H1 (cell line): ENCODE results near the gene SAMD14. TPM values are rescaled to one million over a fixed set of nuclear protein-coding genes. Genes with fewer than 3 reads are reported as not detected.

ENCODE experiments used
- CTCF ChIA-PET: fragments of 300-600 bp; sonication (Branson Sonifier 250); formaldehyde crosslinking; loops from one replicate; lab custom pipeline; 2021; ENCODE audit not compliant: partially characterized antibody; lab: Charles Lee
- POLR2A ChIA-PET: fragments of 300-600 bp; sonication (Branson Sonifier 250); formaldehyde crosslinking; loops from one replicate; lab custom pipeline; 2021; ENCODE audit warnings: inconsistent platforms; ENCODE audit not compliant: partially characterized antibody; lab: Charles Lee
- DNase-seq, 2 experiments: peaks; one replicate each; pipeline versions ENCODE4 v3.0.0 to v3.0.0-alpha.2; 2010 to 2022; ENCODE audit warnings: low spot score in 2 of 2, low read depth in 1 of 2, mixed read lengths in 1 of 2
- FAIRE-seq: peaks from 2 replicates; lab custom pipeline; 2011; peaks lifted over from hg19 to GRCh38; lab: Jason Lieb, UNC
- H2AFZ ChIP-seq: 2 replicates; pipeline ENCODE4 v1.8.1; 2012; ENCODE audit warnings: low read length, inconsistent platforms
- H2AK5ac ChIP-seq: 2 replicates; pipeline ENCODE4 v1.6.1; 2013; ENCODE audit warnings: low read depth, low read length
- H2BK120ac ChIP-seq: replicated peaks from 2 replicates; pipeline ENCODE3; 2013; ENCODE audit warnings: low read depth, low read length, inconsistent platforms
- H2BK12ac ChIP-seq: 2 replicates; pipeline ENCODE4 v1.6.1; 2013; ENCODE audit warnings: low read depth, low read length
- H2BK15ac ChIP-seq: 2 replicates; pipeline ENCODE4 v1.6.1; 2013; ENCODE audit warnings: low read length
- H2BK20ac ChIP-seq: 2 replicates; pipeline ENCODE4 v1.6.1; 2013; ENCODE audit warnings: low read length
- H2BK5ac ChIP-seq: 2 replicates; pipeline ENCODE4 v1.6.1; 2013; ENCODE audit warnings: low read depth, low read length
- H3K14ac ChIP-seq: 2 replicates; pipeline ENCODE4 v1.6.1; 2013; ENCODE audit warnings: inconsistent platforms; ENCODE audit not compliant: insufficient read length
- H3K18ac ChIP-seq: 2 replicates; pipeline ENCODE4 v1.6.1; 2013; ENCODE audit warnings: low read length; ENCODE audit errors: extremely low read depth
- H3K23ac ChIP-seq: 2 replicates; pipeline ENCODE4 v1.6.1; 2013; ENCODE audit warnings: inconsistent platforms; ENCODE audit not compliant: insufficient read length
- H3K23me2 ChIP-seq: 2 replicates; pipeline ENCODE4 v1.6.1; 2013; ENCODE audit warnings: low read depth, low read length
- H3K27ac ChIP-seq: 2 replicates; pipeline ENCODE4 v1.6.1; 2011; ENCODE audit warnings: low read depth, low read length, inconsistent platforms
- H3K27me3 ChIP-seq, 4 experiments: replicated peaks in 1 of 4; 1 replicate in 1 of 4; 2 replicates in 3 of 4; pipeline versions ENCODE4 v1.6.1 to v1.8.1; 2011 to 2013; ENCODE audit warnings: low read length in 3 of 4, mild to moderate bottlenecking in 3 of 4, inconsistent platforms in 2 of 4, mixed read lengths in 2 of 4, moderate library complexity in 1 of 4; ENCODE audit not compliant: control insufficient read depth in 3 of 4, insufficient read depth in 3 of 4; ENCODE audit errors: extremely low read depth in 1 of 4
- H3K36me3 ChIP-seq, 4 experiments: 2 replicates each; pipeline versions ENCODE4 v1.6.1 to v1.8.1; 2011 to 2013; ENCODE audit warnings: mild to moderate bottlenecking in 4 of 4, low read length in 3 of 4, moderate library complexity in 2 of 4, control low read depth in 1 of 4, inconsistent platforms in 1 of 4; ENCODE audit not compliant: insufficient read depth in 4 of 4, control insufficient read depth in 2 of 4
- H3K4ac ChIP-seq: replicated peaks from 2 replicates; pipeline ENCODE3; 2013; ENCODE audit warnings: low read length, low read depth, mixed read lengths, inconsistent platforms; ENCODE audit not compliant: insufficient read length
- H3K4me1 ChIP-seq, 4 experiments: replicated peaks in 1 of 4; 1 replicate in 1 of 4; 2 replicates in 3 of 4; pipeline versions ENCODE4 v1.6.1 to v1.8.1; 2011 to 2013; ENCODE audit warnings: low read length in 3 of 4, inconsistent platforms in 2 of 4, mixed read lengths in 1 of 4; ENCODE audit not compliant: insufficient read depth in 4 of 4, control insufficient read depth in 3 of 4
- H3K4me2 ChIP-seq, 2 experiments: 2 replicates each; pipeline versions ENCODE4 v1.6.1 to v1.8.1; 2011 to 2013; ENCODE audit warnings: low read depth in 2 of 2, low read length in 2 of 2, control low read depth in 1 of 2, inconsistent platforms in 1 of 2, mild to moderate bottlenecking in 1 of 2; ENCODE audit not compliant: insufficient read depth in 1 of 2
- H3K4me3 ChIP-seq, 4 experiments: fragments of 200-600, 300-600 bp in 1 of 4; sonication (generic), shearing (Covaris generic), sonication (Bioruptor Twin) in 1 of 4; 2 replicates each; pipeline versions ENCODE4 v1.5.1 to v1.8.1; 2011 to 2016; ENCODE audit warnings: low read length in 4 of 4, low read depth in 3 of 4, control low read depth in 2 of 4, inconsistent platforms in 2 of 4, mild to moderate bottlenecking in 2 of 4, mixed read lengths in 1 of 4, moderate library complexity in 1 of 4; ENCODE audit not compliant: insufficient read depth in 2 of 4; ENCODE audit errors: extremely low read depth in 1 of 4
- H3K56ac ChIP-seq: replicated peaks from 2 replicates; pipeline ENCODE3; 2013; ENCODE audit warnings: low read depth, mild to moderate bottlenecking, mixed read lengths, low read length, inconsistent platforms; ENCODE audit not compliant: insufficient read length
- H3K79me1 ChIP-seq: 2 replicates; pipeline ENCODE4 v1.6.1; 2013; ENCODE audit warnings: low read depth, low read length, control low read depth
- H3K79me2 ChIP-seq, 2 experiments: 2 replicates each; pipeline versions ENCODE4 v1.6.1 to v1.8.1; 2012 to 2013; ENCODE audit warnings: low read length in 2 of 2, mild to moderate bottlenecking in 2 of 2, inconsistent platforms in 1 of 2; ENCODE audit not compliant: insufficient read depth in 2 of 2, control insufficient read depth in 1 of 2
- H3K9ac ChIP-seq, 4 experiments: replicated peaks in 1 of 4; 1 replicate in 1 of 4; 2 replicates in 3 of 4; pipeline versions ENCODE4 v1.6.1 to v1.8.1; 2011 to 2013; ENCODE audit warnings: low read depth in 3 of 4, low read length in 3 of 4, control low read depth in 2 of 4, mild to moderate bottlenecking in 2 of 4, moderate library complexity in 2 of 4, inconsistent platforms in 1 of 4; ENCODE audit errors: extremely low read depth in 1 of 4
- H3K9me3 ChIP-seq, 2 experiments: 2 replicates each; pipeline versions ENCODE4 v1.6.1 to v1.8.1; 2012 to 2013; ENCODE audit warnings: mild to moderate bottlenecking in 2 of 2, moderate library complexity in 2 of 2, control low read depth in 1 of 2, inconsistent platforms in 1 of 2, low read depth in 1 of 2, low read length in 1 of 2, mixed read lengths in 1 of 2; ENCODE audit not compliant: insufficient read depth in 2 of 2
- H4K20me1 ChIP-seq, 2 experiments: replicated peaks in 1 of 2; 2 replicates each; pipeline versions ENCODE3 to v1.8.1; 2011 to 2013; ENCODE audit warnings: inconsistent platforms in 2 of 2, low read length in 2 of 2, mild to moderate bottlenecking in 1 of 2; ENCODE audit not compliant: insufficient read depth in 2 of 2, control insufficient read depth in 1 of 2
- H4K5ac ChIP-seq: 2 replicates; pipeline ENCODE4 v1.6.1; 2013; ENCODE audit warnings: low read length, low read depth, mixed read lengths, inconsistent platforms; ENCODE audit not compliant: insufficient read length
- H4K8ac ChIP-seq: 2 replicates; pipeline ENCODE4 v1.8.0; 2013; ENCODE audit warnings: mild to moderate bottlenecking, moderate library complexity, low read length, inconsistent platforms; ENCODE audit not compliant: insufficient read depth; ENCODE audit errors: extremely low read depth
- H4K91ac ChIP-seq: replicated peaks from 2 replicates; pipeline ENCODE3; 2013; ENCODE audit warnings: low read length, mixed read lengths, inconsistent platforms; ENCODE audit not compliant: insufficient read length
- ATF3 ChIP-seq: IDR thresholded peaks from 2 replicates; pipeline ENCODE4 v1.6.1; 2011; ENCODE audit warnings: low read depth, mild to moderate bottlenecking, low read length; ENCODE audit not compliant: insufficient read depth
- CHD1 ChIP-seq: IDR thresholded peaks from 2 replicates; pipeline ENCODE4 v1.6.1; 2012; ENCODE audit warnings: low read depth, low read length, improper control_type of control experiment
- EGR1 ChIP-seq: IDR thresholded peaks from 2 replicates; pipeline ENCODE4 v1.6.1; 2011; ENCODE audit warnings: low read depth, low read length, borderline replicate concordance
- GTF2F1 ChIP-seq: IDR thresholded peaks from 2 replicates; pipeline ENCODE4 v1.6.1; 2012; ENCODE audit warnings: low read depth, low read length, improper control_type of control experiment, borderline replicate concordance
- RNF2 ChIP-seq: fragments of 200-900, 300-1000 bp; sonication (generic); IDR thresholded peaks from 2 replicates; pipeline ENCODE4 v1.7.1; 2016; ENCODE audit warnings: borderline replicate concordance, low read depth, mild to moderate bottlenecking, antibody characterized with exemption, low read length; ENCODE audit not compliant: poor library complexity, severe bottlenecking; ENCODE audit errors: missing control alignments
- SP1 ChIP-seq: IDR thresholded peaks from 2 replicates; pipeline ENCODE4 v1.6.1; 2011; ENCODE audit warnings: low read depth, low read length
- SP2 ChIP-seq: IDR thresholded peaks from 2 replicates; pipeline ENCODE4 v1.6.1; 2012; ENCODE audit warnings: mild to moderate bottlenecking, low read length, inconsistent platforms
- WGBS, 2 experiments: shearing (Covaris generic) in 1 of 2; methylation state at CpG; one replicate each; pipeline versions ENCODE4 v1.1.6 to v1.1.7; 2013 to 2015; ENCODE audit warnings: low lambda C conversion rate in 2 of 2, mixed read lengths in 2 of 2, inconsistent platforms in 1 of 2, low coverage in 1 of 2, missing lambda C conversion rate in 1 of 2; ENCODE audit not compliant: insufficient replicate concordance in 2 of 2, insufficient coverage in 1 of 2, insufficient read length in 1 of 2; ENCODE audit errors: extremely low coverage in 1 of 2, missing lambda C conversion rate in 1 of 2; 5-methylcytosine and 5-hydroxymethylcytosine counted together
- polyA plus RNA-seq, 7 experiments: library from polyadenylated mRNA; depleted of rRNA in 3 of 7; stranded (reverse) in 5 of 7; unstranded in 2 of 7; fragments of >200 nt in 5 of 7; fragments of 200-250 nt in 2 of 7; gene quantifications; 1 replicate in 5 of 7; 2 replicates in 1 of 7; 4 replicates in 1 of 7; pipeline versions ENCODE4 v1.2.1 to v1.2.3, GENCODE V29; 2011 to 2013; ENCODE audit warnings: missing spikeins in 2 of 7, mixed read lengths in 2 of 7
- total RNA-seq: library from RNA; stranded (reverse); fragmentation: NEBNext Ultra II Directional; extraction: Animal tissue kit (Norgen Biotek cat#: 25700); gene quantifications from 2 replicates; pipeline ENCODE4 v1.2.1, GENCODE V29; 2021

SAMD14 gene
- total and polyA plus RNA-seq, 2 of the 8 experiments (the other 6 are each of a cell fraction or from before 2014, with no cell fraction given), result 5.7 to 5.8 TPM

- Histone ChIP-seq H2BK5ac (no peak overlapping the region), H3K23me2 (peaks cover 4% of the 10 kb centered on the region; the same call in 1 of the 2 replicates), H4K91ac (no peak overlapping the region), H3K23ac (no peak overlapping the region), H3K36me3 (no peaks in the 10 kb centered on the region), H3K4me2 (0 out of 4 replicates have a peak overlapping the region, but pooled peaks of 1 of the 2 experiments have one; percentile 0), H3K27ac (no peak overlapping the region), H3K27me3 (peaks cover 0 to 1% (median 0%) of the 10 kb centered on the region in 4 experiments; a peak in 1 of 7 replicates), H3K14ac (no peak overlapping the region), H3K56ac (no peak overlapping the region), H3K4ac (no peak overlapping the region), H2BK12ac (no peak overlapping the region; the same call in 1 of the 2 replicates), H2AFZ (no peak overlapping the region), H2AK5ac (no peak overlapping the region), H2BK120ac (no peak overlapping the region), H3K79me1 (no peaks in the 10 kb centered on the region), H4K8ac (no peak overlapping the region), H3K4me1 (peaks cover 0 to 12% (median 6%) of the 10 kb centered on the region in 4 experiments; a peak in 5 of 7 replicates), H3K4me3 (no peak overlapping the region), H4K20me1 (no peaks in the 10 kb centered on the region), H3K79me2 (no peaks in the 10 kb centered on the region), H3K9me3 (no peaks in the 10 kb centered on the region), H3K9ac (no peak overlapping the region), H4K5ac (no peak overlapping the region), H2BK20ac (no peak overlapping the region), H3K18ac (no peak overlapping the region), H2BK15ac (no peak overlapping the region)
- CTCF ChIA-PET, result interaction anchor here (0.6 to 17.0 kb wide), 13 partner anchors 11 to 1404 kb away, joined by 3 to 299 read pairs (median 13); partner anchors contain the start of gene COL1A1
- 82% methylated on average over 18 of the region's 19 CpGs; no CpG with 5 or more reads in 1 of the 2 experiments for WGBS, 2 experiments
- DNase-seq, result no peak
- FAIRE-seq, result no peak
- POLR2A ChIA-PET, result no interaction called here
- TF ChIP-seq SP2 (no peak), SP1 (no peak), GTF2F1 (no peak), RNF2 (no peak), EGR1 (no peak), ATF3 (no peak), CHD1 (no peak)
Measured at GRCh38 chr17:50167371-50167770, 37.4 kb upstream of the SAMD14 start.
